ENCODE data around the gene ZBTB7A. TPM values are rescaled to one million over a fixed set of nuclear protein-coding genes. Genes with fewer than 3 reads are reported as not detected.

ZBTB7A gene
- total and polyA plus RNA-seq, 2 experiments from 2014 or later = 17.8 to 41.3 TPM

GRCh38 chr19:4043966-4044715 lies 22.6 kb downstream of the ZBTB7A start:
- in situ Hi-C loops (cut with MboI) = no loop called here
- Histone ChIP-seq H3K4me2 (ENCODE audit: unreplicated experiment) (no peak overlapping the region), H3F3A (ENCODE audit: insufficient read depth) (peaks cover 25% of the 10 kb centered on the region; the same call in 1 of the 2 replicates), H3K36me3 (ENCODE audit: low read depth) (peaks cover 8% of the 10 kb centered on the region; the same call in 1 of the 2 replicates), H3K9me3 (ENCODE audit: low read depth) (no peaks in the 10 kb centered on the region), H3K4me3 (no peak overlapping the region), H3K9ac (no peak overlapping the region), H3K79me2 (ENCODE audit: insufficient read depth) (peaks cover 91% of the 10 kb centered on the region), H3K27me3 (replicated peaks; ENCODE audit: insufficient read depth) (no peaks in the 10 kb centered on the region), H3K9me2 (ENCODE audit: insufficient read depth) (no peaks in the 10 kb centered on the region), H3K27ac (no peak overlapping the region), H4K20me1 (ENCODE audit: insufficient read depth) (peaks cover 3% of the 10 kb centered on the region; the same call in 1 of the 2 replicates), H3K4me1 (ENCODE audit: insufficient read depth) (no peaks in the 10 kb centered on the region), H2AFZ (no peak overlapping the region)
- no peak for TF ChIP-seq EZH2 (IDR thresholded peaks at IDR 0.05; ENCODE audit: insufficient read depth, poor library complexity, severe bottlenecking)
- TF ChIP-seq EZH2phosphoT487 (IDR thresholded peaks at IDR 0.05; ENCODE audit: insufficient read depth, low read depth) = no peak
- DNase-seq = no peak
- WGBS, 2 experiments (ENCODE audit: low coverage in 1 of 2, low lambda C conversion rate in 2 of 2, missing lambda C conversion rate in 2 of 2) = 88 to 93% methylated on average over 20 to 31 of the region's 31 CpGs

GRCh38 chr19:4043401-4043800 lies 23.3 kb downstream of the ZBTB7A start:
- in situ Hi-C loops (cut with MboI) = no loop called here
- no peak overlapping the region for H3K9ac ChIP-seq
- H4K20me1 ChIP-seq (ENCODE audit: insufficient read depth) = peaks cover 3% of the 10 kb centered on the region; the same call in 1 of the 2 replicates
- no peaks in the 10 kb centered on the region for H3K27me3 ChIP-seq (replicated peaks; ENCODE audit: insufficient read depth)
- H3K9me3 ChIP-seq (ENCODE audit: low read depth) = no peaks in the 10 kb centered on the region
- no peaks in the 10 kb centered on the region for H3K9me2 ChIP-seq (ENCODE audit: insufficient read depth)
- peaks cover 87% of the 10 kb centered on the region for H3K79me2 ChIP-seq (ENCODE audit: insufficient read depth)
- H2AFZ ChIP-seq = no peak overlapping the region
- H3K4me1 ChIP-seq (ENCODE audit: insufficient read depth) = no peaks in the 10 kb centered on the region
- H3K4me3 ChIP-seq = no peak overlapping the region
- H3K27ac ChIP-seq = no peak overlapping the region
- no peak overlapping the region for H3K4me2 ChIP-seq (ENCODE audit: unreplicated experiment)
- H3F3A ChIP-seq (ENCODE audit: insufficient read depth) = peaks cover 25% of the 10 kb centered on the region; the same call in 1 of the 2 replicates
- no peak for DNase-seq
- peaks cover 8% of the 10 kb centered on the region; the same call in 1 of the 2 replicates for H3K36me3 ChIP-seq (ENCODE audit: low read depth)
- TF ChIP-seq EZH2phosphoT487 (IDR thresholded peaks at IDR 0.05; ENCODE audit: insufficient read depth, low read depth) (no peak), EZH2 (IDR thresholded peaks at IDR 0.05; ENCODE audit: insufficient read depth, poor library complexity, severe bottlenecking) (no peak)
- WGBS, 2 experiments (ENCODE audit: low coverage in 1 of 2, low lambda C conversion rate in 2 of 2, missing lambda C conversion rate in 2 of 2) = 58 to 95% methylated on average over 3 to 11 of the region's 11 CpGs

DNA sequence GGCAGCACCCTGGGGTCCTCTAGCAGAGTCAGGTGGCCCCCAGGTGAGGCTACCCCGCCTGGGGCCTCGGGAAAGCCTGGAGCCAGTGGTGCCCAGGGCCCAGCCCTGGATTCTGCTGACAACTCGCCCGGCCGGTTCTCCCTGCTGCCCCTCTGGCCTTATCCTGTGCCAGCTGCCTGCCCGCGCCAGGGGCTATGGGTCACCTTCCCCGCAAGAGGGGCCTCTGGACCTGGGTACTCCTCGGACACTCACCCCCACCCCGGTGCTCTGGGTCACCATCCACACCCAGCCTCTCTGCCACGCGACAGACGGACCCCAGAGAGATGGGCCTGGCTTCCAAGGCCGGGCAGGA lies 24.0 kb downstream of the ZBTB7A start:
- no peak for DNase-seq
- peaks cover 3% of the 10 kb centered on the region; the same call in 1 of the 2 replicates for H4K20me1 ChIP-seq (ENCODE audit: insufficient read depth)
- H3K27ac ChIP-seq = no peak overlapping the region
- H3K79me2 ChIP-seq (ENCODE audit: insufficient read depth) = peaks cover 82% of the 10 kb centered on the region
- in situ Hi-C loops (cut with MboI) = no loop called here
- H3K27me3 ChIP-seq (replicated peaks; ENCODE audit: insufficient read depth) = no peaks in the 10 kb centered on the region
- H3K9me2 ChIP-seq (ENCODE audit: insufficient read depth) = no peaks in the 10 kb centered on the region
- peaks cover 25% of the 10 kb centered on the region; the same call in 1 of the 2 replicates for H3F3A ChIP-seq (ENCODE audit: insufficient read depth)
- no peaks in the 10 kb centered on the region for H3K9me3 ChIP-seq (ENCODE audit: low read depth)
- no peaks in the 10 kb centered on the region for H3K4me1 ChIP-seq (ENCODE audit: insufficient read depth)
- no peak overlapping the region for H3K4me3 ChIP-seq
- no peak overlapping the region for H3K9ac ChIP-seq
- no peak for TF ChIP-seq EZH2phosphoT487 (IDR thresholded peaks at IDR 0.05; ENCODE audit: insufficient read depth, low read depth)
- TF ChIP-seq EZH2 (IDR thresholded peaks at IDR 0.05; ENCODE audit: insufficient read depth, poor library complexity, severe bottlenecking) = no peak
- 80 to 85% methylated on average over 12 to 14 of the region's 14 CpGs for WGBS, 2 experiments (ENCODE audit: low coverage in 1 of 2, low lambda C conversion rate in 2 of 2, missing lambda C conversion rate in 2 of 2)
- H2AFZ ChIP-seq = no peak overlapping the region
- H3K36me3 ChIP-seq (ENCODE audit: low read depth) = peaks cover 8% of the 10 kb centered on the region; the same call in 1 of the 2 replicates
- H3K4me2 ChIP-seq (ENCODE audit: unreplicated experiment) = no peak overlapping the region

DNA sequence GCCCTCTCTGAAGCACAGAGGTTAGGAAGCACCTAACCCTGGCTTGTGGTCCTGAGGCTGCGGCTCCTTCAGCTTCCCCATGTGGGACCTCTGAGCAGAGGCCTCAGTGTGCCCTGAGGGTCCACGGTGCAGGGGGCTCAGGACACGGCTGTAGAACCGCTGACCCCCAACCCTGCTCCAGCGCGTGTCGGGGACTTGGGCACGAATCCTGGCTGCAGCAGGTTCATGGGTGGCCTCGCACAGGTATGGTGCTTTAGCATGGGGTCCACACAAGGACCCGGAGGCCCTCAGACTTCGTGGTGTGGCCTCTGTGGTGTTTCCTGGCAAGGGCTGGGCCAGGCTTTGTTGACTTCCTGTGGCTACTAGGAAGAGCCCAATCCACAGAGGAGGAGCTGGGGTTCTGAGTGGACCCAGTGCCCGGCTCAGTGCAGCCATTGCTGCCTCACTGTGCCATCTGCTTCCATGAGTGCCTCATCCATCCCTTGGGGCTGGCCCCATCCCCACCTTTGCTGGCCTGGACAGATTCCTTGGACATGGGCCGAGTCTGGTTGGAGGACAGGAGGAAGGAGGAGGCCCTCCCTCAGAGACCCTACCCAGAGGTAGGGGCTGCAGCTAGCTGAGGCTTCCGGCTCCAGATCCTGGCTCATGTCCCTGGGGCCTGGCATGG lies 24.5 kb downstream of the ZBTB7A start:
- H3K9me3 ChIP-seq (ENCODE audit: low read depth) = no peaks in the 10 kb centered on the region
- H3K36me3 ChIP-seq (ENCODE audit: low read depth) = peaks cover 8% of the 10 kb centered on the region; the same call in 1 of the 2 replicates
- peaks cover 25% of the 10 kb centered on the region; the same call in 1 of the 2 replicates for H3F3A ChIP-seq (ENCODE audit: insufficient read depth)
- in situ Hi-C loops (cut with MboI) = no loop called here
- 84 to 88% methylated on average over 13 to 14 of the region's 14 CpGs for WGBS, 2 experiments (ENCODE audit: low coverage in 1 of 2, low lambda C conversion rate in 2 of 2, missing lambda C conversion rate in 2 of 2)
- no peaks in the 10 kb centered on the region for H3K27me3 ChIP-seq (replicated peaks; ENCODE audit: insufficient read depth)
- DNase-seq = no peak
- peaks cover 3% of the 10 kb centered on the region; the same call in 1 of the 2 replicates for H4K20me1 ChIP-seq (ENCODE audit: insufficient read depth)
- H3K79me2 ChIP-seq (ENCODE audit: insufficient read depth) = peaks cover 77% of the 10 kb centered on the region
- TF ChIP-seq EZH2phosphoT487 (IDR thresholded peaks at IDR 0.05; ENCODE audit: insufficient read depth, low read depth) (no peak), EZH2 (IDR thresholded peaks at IDR 0.05; ENCODE audit: insufficient read depth, poor library complexity, severe bottlenecking) (no peak)
- H3K4me2 ChIP-seq (ENCODE audit: unreplicated experiment) = no peak overlapping the region
- H3K27ac ChIP-seq = no peak overlapping the region
- H3K9me2 ChIP-seq (ENCODE audit: insufficient read depth) = no peaks in the 10 kb centered on the region
- H3K4me1 ChIP-seq (ENCODE audit: insufficient read depth) = no peaks in the 10 kb centered on the region
- no peak overlapping the region for H2AFZ ChIP-seq
- H3K4me3 ChIP-seq = no peak overlapping the region
- no peak overlapping the region for H3K9ac ChIP-seq
